OCI-LY7 (cell line): ENCODE data around the gene SLC2A4.

Experiments used
- CTCF ChIP-seq: fragments of 200-600 bp; sonication (generic); conservative IDR thresholded peaks from 2 replicates; pipeline ENCODE4 v1.5.1; 2014; ENCODE audit warnings: mild to moderate bottlenecking, antibody characterized with exemption, low read length, moderate library complexity, mixed read lengths
- EZH2phosphoT487 ChIP-seq: fragments of 200-600 bp; sonication (generic); IDR thresholded peaks from 2 replicates; pipeline ENCODE4 v1.6.1; 2018; ENCODE audit warnings: low read depth, borderline replicate concordance, mild to moderate bottlenecking, mixed run types, antibody characterized with exemption, low read length, moderate library complexity, mixed read lengths

GRCh38 chr17:7262935-7263800, 18.4 kb upstream of the SLC2A4 start:
- TF ChIP-seq CTCF, result no peak
- no peak for TF ChIP-seq EZH2phosphoT487
